LHCN-M2 (cell line): ENCODE measurements around the gene ROCK1. TPM values are rescaled to one million over a fixed set of nuclear protein-coding genes. Genes with fewer than 3 reads are reported as not detected.
A peak's percentile ranks its signal among the peaks of the same experiment; 100 is the strongest.
"Not testable (repeated sequence)": the region's sequence is repeated elsewhere in the genome, so short reads cannot be mapped to it uniquely, and the experiment has no call there.

ENCODE experiments used
- DNase-seq: peaks from one replicate; pipeline ENCODE4 v3.0.0-alpha.2; 2012; ENCODE audit warnings: low read depth
- polyA plus RNA-seq: library from polyadenylated mRNA; unstranded; fragments of >200 nt; gene quantifications from one replicate; pipeline ENCODE4 v1.2.1, GENCODE V29; 2012; ENCODE audit warnings: missing spikeins
- total RNA-seq: library from RNA; depleted of rRNA; stranded (reverse); fragments of >200 nt; gene quantifications from 2 replicates; pipeline ENCODE4 v1.2.3, GENCODE V29; 2014; rRNA removed

ROCK1 gene
- 28.3 and 31.1 TPM in 2 replicates for total RNA-seq
- polyA plus RNA-seq: 12.0 TPM

DNA sequence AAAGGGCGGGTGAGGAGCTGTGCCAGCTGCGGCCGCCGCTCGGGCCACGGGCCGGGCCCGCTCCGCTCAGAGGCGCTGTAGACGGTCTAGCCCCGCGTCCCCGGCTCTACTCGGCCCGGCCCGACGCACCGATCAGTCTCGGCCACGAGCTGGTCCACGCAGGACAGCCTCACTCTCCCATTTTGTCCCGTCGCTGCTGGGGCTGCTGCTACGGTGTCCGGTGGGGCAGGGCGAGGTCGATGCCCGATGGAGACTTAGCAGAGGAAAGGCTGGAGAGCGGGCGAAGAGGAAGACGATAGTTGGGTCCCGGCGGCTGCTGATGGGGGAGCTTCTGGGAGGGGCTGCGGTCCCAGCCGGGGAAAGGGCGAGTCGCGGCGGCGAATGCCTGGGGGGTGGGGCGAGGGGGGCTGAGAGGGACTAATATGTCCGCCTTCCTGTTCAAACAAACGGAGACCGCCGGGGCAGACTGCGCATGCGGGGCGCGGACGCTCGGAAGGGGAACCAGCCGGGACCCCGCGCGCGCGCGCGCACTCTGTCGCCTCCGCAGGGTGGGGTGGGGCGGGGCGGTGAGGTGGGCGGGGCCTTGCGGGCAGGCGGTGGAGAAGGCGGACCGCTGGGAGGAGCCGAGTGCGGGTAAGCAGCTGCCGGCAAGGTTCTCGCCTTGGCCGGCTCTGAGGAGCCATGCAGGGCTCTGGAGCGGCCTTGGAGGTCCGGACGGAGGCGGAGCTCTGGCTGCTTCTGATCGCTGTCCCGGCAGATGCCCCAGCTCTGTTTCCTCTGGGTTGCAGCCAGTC, at the start of gene ROCK1:
TSS of gene ROCK1 (minus strand) at position 468 of the 794 bp plus-strand sequence. CDS start 903 bp downstream, outside the sequence.
- peak; percentile 95 for DNase-seq

DNA sequence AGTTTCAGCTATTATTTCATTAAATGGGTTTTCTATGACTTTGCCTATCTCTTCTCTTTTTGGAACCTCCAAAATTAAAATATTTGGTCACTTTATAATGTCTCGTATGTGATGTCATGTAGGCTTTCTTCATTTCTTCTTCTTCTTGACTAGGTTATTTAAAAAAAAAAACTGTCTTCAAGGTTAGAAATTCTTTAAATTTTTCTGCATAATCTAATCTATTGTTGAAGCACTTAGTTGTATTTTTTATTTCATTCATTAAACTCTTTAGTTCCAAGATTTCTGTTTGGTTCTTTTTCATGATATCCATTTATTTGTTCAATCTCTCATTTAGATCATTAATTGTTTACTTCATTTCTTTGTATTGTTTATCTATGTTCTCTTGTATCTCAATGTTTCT, 43.8 kb upstream of the ROCK1 start:
- DNase-seq: no peak

DNA sequence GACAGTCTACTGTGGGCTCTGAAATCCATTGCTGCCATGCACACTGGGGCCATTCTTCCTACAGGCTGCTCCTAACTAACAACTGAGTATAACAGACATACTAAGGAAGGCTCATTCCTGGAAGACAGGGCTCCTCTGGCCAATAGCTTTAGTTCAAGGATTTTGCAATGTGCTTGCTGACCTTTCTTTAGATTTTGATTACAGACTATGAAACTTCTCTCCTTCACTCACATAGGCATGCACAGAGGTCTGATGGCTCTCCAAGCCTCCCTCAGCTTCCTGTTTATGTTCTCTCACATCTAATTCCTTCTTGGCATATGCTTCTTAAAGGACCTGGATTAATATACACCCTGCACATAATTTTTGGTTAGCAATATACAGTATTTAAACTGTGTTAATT, 34.4 kb upstream of the ROCK1 start:
- DNase-seq: no peak

DNA sequence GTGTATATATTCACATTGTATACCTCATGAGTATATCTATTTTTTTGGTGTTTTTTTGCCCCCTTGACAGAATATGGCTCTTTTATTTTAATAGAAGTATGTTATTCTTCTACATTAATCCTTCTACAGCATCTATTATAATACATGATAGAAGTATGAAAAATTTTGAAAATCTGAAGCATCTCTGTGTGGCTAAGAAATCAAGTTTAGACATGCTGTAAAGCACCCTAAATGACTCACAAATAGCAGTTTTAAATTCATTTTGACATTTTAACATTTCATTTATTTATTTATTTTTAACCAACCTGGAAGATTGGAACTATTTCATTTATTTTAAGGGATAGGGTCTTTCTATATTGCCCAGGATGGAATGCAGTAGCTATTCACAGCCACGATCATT, 33.8 kb upstream of the ROCK1 start:
- DNase-seq: no peak

- peak; percentile 31 for DNase-seq
These were observed 30.2 kb upstream of the ROCK1 start for GRCh38 chr18:21141668-21142422.

- DNase-seq: not testable (repeated sequence)
These were observed 26.3 kb upstream of the ROCK1 start for GRCh38 chr18:21137719-21138488.

- peak; percentile 49 for DNase-seq
These were observed 23.3 kb upstream of the ROCK1 start for GRCh38 chr18:21134895-21135294.

DNA sequence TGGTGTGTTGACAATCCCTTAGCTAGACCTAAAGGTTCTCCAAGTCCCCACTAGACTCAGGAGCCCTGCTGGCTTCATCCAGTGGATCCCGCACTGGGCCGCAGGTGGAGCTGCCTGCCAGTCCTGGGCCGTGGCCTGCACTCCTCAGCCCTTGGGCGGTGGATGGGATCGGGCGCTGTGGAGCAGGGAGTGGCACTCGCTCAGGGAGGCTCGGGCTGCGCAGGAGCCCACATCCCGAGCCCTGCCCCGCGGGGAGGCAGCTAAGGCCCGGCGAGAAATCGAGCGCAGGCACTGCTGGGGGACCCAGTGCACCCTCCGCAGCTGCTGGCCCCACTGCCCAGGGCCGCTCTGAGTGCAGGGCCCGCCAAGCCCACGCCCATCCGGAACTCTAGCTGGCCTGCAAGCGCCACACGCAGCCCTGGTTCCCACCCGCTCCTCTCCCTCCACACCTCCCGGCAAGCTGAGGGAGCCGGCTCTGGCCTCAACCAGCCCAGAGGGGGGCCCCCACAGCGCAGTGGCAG, 20.8 kb upstream of the ROCK1 start:
- DNase-seq: no peak

- DNase-seq: no peak
These were observed 20.1 kb upstream of the ROCK1 start for GRCh38 chr18:21131698-21132227.

DNA sequence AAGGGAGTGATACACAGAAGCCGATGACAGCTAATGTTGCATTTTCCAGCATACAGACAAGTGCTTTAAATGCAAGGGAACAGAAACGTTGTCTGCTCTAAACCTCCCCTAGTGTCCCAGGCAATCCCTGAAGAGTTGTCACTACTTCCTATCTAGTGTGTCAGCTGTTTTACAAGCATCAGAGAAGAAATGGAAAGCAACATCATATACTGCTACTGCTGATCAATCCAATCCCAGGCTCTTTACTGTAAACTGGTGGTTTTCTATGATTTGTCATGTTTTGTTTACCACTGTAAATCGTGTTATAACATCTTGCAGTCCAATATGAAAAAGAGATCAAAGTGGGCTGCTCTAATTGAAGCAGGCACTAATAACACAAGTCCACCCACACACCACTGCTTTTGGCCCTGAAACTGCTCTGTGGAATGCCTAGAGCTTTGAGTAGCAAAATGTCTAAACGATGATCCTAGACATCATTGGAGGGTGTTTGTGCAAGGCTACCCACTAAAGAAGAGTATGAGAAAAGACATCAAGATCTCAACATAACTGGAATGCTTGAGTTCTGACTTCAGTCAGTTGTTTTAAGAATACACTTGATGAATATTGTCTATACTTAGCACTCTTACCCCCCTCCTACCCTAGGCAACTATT, 18.1 kb upstream of the ROCK1 start:
- DNase-seq: no peak

DNA sequence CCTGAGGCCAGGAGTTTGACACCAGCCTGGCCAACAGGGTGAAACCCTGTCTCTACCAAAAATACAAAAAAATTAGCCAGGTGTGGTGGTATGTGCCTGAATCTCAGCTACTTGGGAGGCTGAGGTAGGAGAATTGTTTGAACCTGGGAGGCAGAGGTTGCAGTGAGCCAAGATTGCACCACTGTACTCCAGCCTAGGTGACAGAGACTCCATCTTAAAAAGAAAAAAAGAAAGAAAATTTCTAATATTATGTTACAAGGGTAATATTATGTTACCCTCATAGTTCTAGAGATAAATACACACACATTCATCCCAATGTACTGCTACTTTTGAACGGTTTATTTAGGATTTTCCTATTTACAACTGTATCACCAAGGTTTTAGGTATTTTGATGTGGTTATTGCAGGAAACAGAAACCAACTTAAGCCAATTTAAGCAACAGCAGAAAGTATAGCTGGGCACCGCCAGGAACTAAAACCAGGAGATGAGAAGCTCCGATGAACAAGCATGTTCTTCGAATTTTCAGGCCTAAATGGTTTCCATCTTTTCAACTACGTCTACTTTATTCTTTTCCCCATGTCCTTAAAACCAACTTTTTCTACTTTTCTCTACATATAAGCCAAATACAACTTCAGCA, 11.8 kb upstream of the ROCK1 start:
- no peak for DNase-seq

DNA sequence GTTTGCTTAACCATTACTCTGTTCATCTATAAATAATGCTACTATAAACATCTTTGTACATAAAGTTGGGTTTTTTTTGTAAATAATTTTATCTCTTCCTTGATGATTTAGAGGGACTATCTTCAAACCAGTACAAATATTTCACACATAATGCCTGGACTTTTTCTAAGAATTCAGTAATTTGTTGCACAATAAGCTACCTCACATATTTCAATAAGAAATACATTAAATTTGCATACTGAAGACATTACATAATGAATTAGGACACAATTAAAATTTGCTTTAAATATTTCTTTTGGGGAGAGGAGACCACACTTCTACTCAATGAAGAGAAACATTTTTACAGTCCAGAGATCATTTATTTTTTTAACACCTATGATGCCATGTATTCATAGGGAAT, 7.2 kb upstream of the ROCK1 start:
- DNase-seq: no peak

DNA sequence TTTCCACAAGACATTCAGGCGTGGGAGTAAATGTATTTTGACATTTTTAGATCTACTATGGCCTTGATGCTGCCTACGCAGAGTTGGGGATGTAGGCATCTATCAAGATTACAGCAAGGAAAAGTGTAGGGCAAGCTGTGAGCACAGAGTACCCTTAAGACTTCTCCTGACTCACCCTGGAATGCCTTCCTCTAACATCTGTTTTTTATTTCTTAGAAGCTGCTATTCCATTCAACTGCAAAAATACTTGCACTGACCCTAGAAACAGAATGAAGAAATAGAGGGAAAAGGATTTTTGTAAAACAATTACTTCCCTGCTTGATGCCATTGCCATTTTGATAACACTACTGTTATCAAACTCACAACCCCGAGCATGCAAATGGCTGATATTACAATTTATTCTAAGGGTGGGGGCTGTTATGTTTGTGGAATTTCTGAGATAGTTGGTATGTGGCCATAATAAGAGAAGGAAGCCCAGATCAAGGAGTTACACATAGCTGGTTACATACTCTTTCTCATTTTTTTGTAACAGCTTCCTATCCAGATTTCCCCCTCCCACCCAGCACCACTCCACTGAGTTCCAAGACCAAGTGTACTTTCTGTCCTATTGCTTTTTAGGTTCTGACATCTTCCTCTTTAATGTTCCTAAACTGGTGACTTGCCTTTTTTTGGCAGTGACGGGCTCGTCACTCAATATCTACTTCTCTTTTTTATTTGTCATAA, 6.0 kb upstream of the ROCK1 start:
- DNase-seq: peak; percentile 70

GRCh38 chr18:21115519-21116411, 4.2 kb upstream of the ROCK1 start:
- DNase-seq: peak; percentile 59

- DNase-seq: peak; percentile 32
These were observed 1.0 kb upstream of the ROCK1 start for GRCh38 chr18:21112543-21113105.

GRCh38 chr18:21112140-21112473, 494 bp upstream of the ROCK1 start:
- DNase-seq: no peak

GRCh38 chr18:21110713-21111345, 784 bp downstream of the ROCK1 start:
- DNase-seq: peak; percentile 25
